CD4-positive, alpha-beta T cell treated with Interleukin-15 for 1 hour (primary cell): Measurements from ENCODE around the gene CARMIL3.
"Not testable (repeated sequence)": the region's sequence is repeated elsewhere in the genome, so short reads cannot be mapped to it uniquely, and the experiment has no call there.

Experiments
- DNase-seq: peaks from one replicate; pipeline ENCODE4 v3.0.0-alpha.2; 2020

CARMIL3 gene

DNA sequence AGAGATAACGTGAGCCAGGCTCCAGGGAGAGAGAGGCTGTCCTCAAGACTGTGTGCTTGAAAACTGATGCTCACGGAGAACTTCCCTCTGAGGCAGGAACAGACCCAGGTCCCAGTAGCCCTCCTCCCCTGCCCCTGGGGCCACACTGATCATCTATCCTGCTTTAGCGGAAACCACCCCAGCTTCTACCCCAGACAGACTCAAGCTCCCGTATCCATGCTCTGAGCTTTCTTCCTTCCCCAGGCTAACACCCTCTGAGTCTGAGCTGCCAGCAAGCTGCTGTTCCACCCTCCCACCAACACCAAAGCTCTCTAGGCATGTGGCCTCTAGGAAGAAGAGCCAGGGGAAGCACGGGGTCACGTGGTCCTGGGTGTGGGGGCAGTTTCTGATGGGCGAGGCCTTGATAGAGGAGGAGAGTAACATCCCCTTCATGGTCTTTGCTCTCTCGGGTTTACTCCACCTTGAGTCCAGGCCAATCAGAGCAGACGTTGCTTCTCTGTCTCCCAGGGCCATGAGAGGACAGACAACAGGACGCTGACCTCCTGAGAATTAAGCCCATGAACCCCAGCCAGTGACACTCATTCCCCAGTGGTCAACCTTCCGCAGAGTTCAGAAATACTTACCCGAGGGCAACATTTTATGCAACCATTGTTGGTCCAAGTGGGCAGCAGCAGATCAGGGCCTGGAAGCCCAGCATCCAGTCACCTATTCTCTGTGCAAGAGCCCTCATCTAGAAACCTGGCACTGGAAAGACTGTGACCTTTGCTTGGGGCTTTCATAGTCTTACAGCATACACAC lies 43.7 kb downstream of the CARMIL3 start:
- DNase-seq: peak; percentile 58

GRCh38 chr14:24096545-24097181 lies 44.9 kb downstream of the CARMIL3 start:
- no peak for DNase-seq

GRCh38 chr14:24098229-24098926 lies 46.6 kb downstream of the CARMIL3 start:
- DNase-seq: no peak

DNA sequence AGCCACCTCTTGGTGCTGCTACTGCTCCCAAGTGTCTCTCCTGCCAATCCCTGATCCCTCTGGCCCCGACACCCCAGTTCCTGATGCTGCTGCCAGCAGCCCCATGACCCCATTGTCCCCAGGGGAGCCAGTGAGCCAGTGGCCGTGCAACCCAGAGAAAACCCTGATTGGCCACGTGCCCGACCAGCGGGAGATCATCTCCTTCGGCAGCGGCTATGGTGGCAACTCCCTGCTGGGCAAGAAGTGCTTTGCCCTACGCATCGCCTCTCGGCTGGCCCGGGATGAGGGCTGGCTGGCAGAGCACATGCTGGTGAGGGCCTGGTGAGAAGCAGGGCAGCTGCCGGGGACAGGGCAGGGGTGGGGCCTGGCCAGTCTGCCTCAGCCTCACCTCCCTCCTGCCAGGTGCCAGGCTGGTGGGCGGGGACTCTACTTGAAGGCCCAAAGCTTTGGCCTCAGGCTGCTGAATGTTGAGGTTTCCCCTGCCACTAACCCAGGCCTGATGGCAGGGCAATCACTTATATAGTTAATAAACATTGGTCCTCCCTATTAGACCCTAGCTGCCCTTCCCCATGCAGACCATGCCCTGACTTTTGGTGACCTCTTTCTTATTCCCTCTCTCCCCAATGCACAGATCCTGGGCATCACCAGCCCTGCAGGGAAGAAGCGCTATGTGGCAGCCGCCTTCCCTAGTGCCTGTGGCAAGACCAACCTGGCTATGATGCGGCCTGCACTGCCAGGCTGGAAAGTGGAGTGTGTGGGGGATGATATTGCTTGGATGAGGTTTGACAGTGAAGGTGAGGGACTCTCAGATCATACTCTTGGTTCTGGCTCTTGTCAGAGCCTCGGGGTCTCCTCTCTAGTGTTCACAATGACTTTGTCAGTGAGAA lies 47.4 kb downstream of the CARMIL3 start:
- DNase-seq: no peak

DNA sequence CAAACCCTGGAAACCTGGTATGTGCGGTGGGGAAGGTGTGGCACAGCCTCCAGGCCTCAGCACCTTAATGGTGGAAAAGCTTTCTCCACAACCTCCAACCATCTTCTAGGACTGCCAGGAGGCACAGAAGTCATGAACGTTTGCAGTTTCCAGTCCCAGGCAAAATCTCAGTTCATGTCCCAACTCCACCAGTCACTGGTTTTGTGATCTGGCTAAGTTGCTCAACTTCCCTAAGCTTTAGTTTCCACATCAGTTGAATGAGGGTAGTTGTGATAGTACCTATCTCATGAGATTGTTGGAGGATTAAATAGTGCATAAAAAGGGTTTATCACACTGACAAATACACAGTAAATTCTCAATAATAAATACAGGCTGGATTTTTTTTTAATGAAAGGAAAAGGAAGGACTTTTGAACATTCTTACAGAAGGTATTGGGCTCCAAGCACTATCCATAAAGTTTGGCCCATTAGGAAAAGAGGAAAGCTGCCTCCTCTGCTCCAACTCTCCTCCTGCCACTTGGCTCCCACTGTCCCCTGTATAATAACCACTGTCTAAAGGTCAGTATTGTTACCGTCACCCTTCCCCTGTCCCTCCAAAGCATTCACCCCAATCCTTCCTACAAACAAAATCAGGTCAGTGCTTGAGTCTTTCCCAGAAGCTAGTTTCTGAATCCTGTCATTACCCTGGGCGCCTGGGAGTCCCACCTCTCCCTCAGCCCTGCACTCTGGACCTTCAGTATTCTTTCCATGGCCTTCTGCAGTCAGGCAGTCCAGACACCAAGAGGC lies 48.6 kb downstream of the CARMIL3 start:
- DNase-seq: no peak

GRCh38 chr14:24100982-24101494 lies 49.2 kb downstream of the CARMIL3 start:
- no peak for DNase-seq

GRCh38 chr14:24102357-24103048 lies 50.7 kb downstream of the CARMIL3 start:
- DNase-seq: no peak

- no peak for DNase-seq
These were observed 51.6 kb downstream of the CARMIL3 start for GRCh38 chr14:24103451-24103850.

DNA sequence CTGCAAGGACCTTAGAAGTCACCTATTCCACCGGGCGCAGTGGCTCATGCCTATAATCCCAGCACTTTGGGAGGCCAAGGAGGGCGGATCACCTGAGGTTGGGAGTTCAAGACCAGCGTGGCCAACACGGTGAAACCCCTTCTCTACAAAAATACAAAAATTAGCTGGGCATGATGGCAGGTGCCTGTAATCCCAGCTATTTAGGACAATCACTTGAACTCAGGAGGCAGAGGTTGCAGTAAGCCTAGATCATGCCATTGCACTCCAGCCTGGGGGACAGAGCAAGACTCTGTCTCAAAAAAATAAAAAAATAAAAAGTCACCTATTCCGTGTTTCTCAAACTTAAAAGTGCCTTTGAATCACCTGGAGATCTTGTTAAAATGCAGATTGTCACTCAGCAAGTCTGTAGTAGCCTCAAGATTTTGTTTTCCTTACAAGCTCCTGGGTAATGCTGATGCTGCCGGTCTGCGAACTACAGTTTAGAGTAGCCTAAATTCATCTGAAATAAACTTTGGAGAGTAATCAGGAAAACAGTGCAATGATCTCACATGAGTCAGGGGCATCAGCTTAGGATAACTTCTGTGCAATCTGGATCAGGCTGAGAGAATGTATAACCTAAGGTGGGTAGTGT lies 53.9 kb downstream of the CARMIL3 start:
- DNase-seq: not testable (repeated sequence)

GRCh38 chr14:24106672-24107271 lies 55.0 kb downstream of the CARMIL3 start:
- no peak for DNase-seq

DNA sequence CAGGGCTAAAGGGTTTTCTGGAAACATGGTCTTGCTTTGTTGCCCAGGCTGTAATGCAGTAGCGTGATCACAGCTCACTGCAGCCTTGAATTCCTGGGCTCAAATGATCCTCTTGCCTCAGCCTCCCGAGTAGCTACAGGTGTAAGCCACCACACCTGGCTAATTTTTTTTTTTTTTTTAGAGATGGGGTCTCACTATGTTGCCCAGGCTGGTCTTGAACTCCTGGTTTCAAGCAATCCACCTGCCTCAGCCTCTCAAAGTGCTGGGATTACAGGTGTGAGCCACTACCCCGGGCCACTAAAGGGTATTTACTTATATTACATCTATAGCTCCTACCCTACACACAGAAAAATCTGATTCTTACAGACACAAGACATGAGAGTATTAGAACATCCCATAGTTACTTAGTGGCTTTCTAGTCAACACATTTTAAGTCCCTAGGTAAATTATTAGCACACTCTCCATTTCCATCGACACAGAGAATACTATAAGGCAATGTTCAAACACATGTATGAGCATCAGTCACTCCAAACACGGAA lies 56.6 kb downstream of the CARMIL3 start:
- no peak for DNase-seq

DNA sequence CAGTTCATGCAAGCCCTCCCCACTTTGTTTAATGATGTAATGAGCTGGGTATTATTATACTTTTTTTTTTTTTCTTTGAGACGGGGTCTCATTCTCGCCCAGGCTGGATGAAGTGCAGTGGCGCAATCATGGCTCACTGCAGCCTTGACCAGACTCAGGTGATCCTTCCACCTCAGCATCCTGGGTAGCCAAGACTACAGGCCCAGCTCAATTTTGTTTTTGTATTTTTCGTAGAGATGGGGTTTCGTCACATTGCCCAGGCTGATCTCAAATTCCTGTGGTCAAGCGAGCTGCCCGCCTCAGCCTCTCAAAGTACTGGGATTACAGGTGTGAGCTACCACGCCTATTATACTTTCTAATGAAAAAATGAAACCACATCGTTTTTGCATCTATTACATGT lies 58.3 kb downstream of the CARMIL3 start:
- DNase-seq: no peak

DNA sequence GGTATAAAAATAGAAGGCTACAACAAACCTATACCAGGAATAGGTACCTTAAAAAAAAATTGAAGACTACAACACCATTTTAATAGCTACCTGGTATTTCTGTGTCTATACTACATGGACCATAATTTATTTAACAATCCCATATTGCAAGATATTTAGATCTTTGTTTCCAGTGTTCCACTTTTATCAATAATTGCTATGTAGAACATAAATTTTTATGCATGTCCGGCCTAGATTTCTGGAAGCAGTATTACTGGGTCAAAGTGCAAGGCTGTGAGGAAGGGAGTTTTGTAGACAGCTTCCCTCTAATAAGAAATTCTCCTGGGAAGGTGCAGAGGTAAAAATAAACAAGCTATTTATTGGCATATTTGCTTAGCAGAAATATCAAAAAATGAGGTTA lies 58.7 kb downstream of the CARMIL3 start:
- no peak for DNase-seq

- DNase-seq: no peak
These were observed 61.6 kb downstream of the CARMIL3 start for GRCh38 chr14:24113379-24113800.

DNA sequence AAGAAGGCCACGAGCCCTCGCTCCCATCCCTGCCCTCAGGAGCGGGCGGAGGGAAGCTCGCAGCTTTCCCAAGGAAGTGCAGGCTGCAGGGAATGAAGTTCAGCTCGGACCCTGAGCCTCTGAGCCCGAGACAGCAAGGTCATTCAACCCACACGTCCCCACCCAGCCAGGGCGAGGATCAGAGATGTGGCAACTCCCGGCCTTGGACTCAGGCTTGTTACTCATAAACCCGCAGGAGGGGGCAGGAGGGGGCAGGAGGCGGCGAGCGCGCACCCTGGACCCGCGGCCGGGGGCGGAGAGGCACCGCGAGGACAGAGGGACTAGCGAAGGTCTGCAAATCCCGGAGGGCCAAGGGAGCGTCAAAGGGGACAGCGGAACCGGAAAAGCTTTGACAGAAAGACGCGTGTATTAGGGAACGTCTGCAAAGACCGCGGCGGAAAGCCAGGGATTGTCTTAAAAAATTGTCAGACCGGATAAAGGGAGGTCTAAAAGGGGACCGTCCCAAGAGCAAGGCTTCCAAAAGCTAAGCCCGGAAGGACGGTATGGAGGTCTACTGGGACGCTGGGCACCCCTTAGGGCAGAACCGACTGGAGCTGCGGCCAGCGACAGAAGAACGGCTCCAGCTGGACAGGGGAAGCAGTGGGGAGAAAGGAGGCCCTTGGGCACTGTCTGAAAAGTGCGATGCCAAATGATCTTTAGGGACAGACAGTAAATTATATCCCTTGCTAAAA lies 62.2 kb downstream of the CARMIL3 start:
- DNase-seq: peak; percentile 83

DNA sequence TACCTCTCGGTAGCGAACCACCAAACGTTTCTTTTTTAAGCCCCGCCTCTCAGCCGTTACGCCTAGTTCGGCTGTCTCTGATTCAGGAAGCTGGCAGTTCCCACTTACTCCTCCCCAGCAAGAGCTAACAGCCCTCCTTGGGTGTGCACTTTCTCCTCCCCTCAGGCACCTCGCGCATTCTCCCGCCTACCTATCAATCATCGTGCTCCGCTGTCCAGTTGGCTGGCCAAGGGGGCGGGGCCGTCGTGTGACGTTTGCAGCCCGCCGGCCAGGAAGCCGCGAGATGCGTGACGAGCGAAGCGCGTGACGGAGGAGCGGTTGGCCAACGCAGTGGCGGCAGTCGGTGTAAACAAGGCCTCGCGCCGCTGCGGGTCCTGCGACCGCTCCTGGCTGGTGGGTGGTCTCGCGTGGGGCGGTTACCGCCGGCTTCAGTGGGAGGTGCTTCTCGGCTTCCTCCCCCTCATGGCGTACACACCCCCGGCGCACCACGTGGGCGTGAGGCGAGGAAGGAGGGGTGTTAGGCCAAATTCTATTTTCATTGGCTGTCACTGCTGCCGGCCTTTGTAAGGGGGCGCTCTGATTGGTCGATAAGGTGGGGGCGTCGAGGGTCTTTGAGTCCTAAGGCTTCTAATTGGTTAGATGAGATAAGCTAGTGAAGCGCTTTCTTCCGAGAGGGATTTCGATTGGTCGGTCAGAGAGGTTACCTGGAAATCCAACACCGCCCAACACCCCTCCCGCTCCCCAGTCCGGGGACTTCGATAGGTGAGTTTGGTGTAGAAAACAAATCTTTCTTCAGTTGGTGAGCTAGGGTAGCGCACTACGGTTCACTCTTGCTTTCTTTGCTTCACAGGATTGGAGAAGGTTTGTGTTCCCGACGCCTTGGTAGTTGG lies 63.0 kb downstream of the CARMIL3 start, which contains the start of the genes DCAF11 and NRL:
DCAF11 (plus strand) TSS at position 246 of the 890 bp plus-strand sequence. CDS start 818 bp downstream, outside the sequence.
NRL (minus strand) TSS at position 418 of the 890 bp plus-strand sequence. CDS start 32,101 bp downstream, outside the sequence.
- DNase-seq: peak; percentile 100

DNA sequence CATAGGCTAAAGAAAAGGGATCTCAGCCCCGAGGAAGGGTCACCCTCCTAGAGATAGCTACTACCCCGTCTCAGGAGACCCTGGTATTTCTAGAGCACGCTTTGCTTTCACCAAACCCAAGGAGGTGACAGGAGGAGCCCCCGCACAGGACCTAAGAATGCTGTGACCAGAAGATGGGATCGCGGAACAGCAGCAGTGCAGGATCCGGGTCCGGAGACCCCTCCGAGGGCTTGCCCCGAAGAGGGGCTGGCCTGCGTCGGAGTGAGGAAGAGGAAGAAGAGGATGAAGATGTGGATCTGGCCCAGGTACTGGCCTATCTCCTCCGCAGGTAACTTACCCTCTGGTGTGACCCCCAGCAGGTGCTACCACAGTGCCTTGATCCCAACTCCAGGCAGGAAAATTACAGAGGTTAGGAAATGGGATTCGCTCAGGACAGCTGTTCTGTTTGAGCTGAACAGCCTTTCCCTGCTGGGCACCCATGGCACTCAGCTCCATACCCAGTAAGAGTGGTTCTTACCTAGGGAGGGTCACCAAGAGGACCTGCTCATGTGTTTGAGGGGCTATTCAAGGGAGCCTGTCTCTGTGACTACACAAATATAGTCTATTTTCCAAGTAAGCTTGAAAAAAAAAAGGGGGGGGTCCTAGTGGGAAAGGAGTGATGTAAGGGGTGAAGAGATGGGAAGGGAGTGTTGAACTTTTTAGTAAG lies 63.8 kb downstream of the CARMIL3 start:
- no peak for DNase-seq
